ENCODE measurements around the gene PPP1R3G. TPM values are rescaled to one million over a fixed set of nuclear protein-coding genes. Genes with fewer than 3 reads are reported as not detected.

PPP1R3G gene
- total RNA-seq, 1 experiment from 2014 or later: 0.22 TPM

- DNase-seq (ENCODE audit: extremely low read depth, low read depth): peak; percentile 42
Observed at GRCh38 chr6:5135788-5136376, 50.7 kb downstream of the PPP1R3G start.

- no peak for DNase-seq (ENCODE audit: extremely low read depth, low read depth)
Observed at GRCh38 chr6:5136851-5137250, 51.7 kb downstream of the PPP1R3G start.

Other genes with a start within 250 kb of the PPP1R3G start
- 38.6 and 42.0 TPM in 2 replicates for gene RPP40, start 81.3 kb upstream of the PPP1R3G start, total RNA-seq (2014; rRNA removed; shearing (Covaris generic))
- 31.6 and 39.5 TPM in 2 replicates for gene LYRM4, start 175.6 kb downstream of the PPP1R3G start, total RNA-seq (2014; rRNA removed; shearing (Covaris generic))
- 10.4 and 10.8 TPM in 2 replicates for gene FARS2, start 176.2 kb downstream of the PPP1R3G start, total RNA-seq (2014; rRNA removed; shearing (Covaris generic))

Measured in NCI-H460 (cell line).